GM18909 (cell line): ENCODE measurements around the gene MCUB.
A peak's percentile ranks its signal among the peaks of the same experiment; 100 is the strongest.
"Not testable (repeated sequence)": the region's sequence is repeated elsewhere in the genome, so short reads cannot be mapped to it uniquely, and the experiment has no call there.

Experiments used
- ATAC-seq: cut with Tn5 transposase; IDR thresholded peaks from one replicate; pipeline ENCODE4 v1.9.1; 2021; ENCODE audit warnings: mild to moderate bottlenecking; ENCODE audit not compliant: unreplicated experiment, poor library complexity

MCUB gene

DNA sequence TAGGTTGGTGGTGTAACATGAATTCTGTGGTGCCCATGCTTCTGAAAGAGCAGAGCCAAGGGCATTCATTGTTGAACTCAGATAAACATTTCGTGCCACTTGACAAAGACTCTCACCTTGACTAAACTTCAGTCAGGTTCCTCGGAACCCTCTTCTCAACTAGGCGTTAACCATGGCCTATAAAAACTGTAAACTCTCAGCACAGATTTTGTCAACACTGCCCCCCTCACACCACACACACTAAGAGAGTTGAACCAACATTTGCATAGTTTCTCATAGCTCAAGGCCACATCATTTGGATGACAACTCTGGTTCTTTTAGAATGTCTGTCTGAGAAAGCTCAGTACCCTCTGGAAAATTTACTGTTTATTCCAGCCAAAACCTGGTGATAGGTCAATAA lies 115.1 kb downstream of the MCUB start:
- no peak for ATAC-seq

DNA sequence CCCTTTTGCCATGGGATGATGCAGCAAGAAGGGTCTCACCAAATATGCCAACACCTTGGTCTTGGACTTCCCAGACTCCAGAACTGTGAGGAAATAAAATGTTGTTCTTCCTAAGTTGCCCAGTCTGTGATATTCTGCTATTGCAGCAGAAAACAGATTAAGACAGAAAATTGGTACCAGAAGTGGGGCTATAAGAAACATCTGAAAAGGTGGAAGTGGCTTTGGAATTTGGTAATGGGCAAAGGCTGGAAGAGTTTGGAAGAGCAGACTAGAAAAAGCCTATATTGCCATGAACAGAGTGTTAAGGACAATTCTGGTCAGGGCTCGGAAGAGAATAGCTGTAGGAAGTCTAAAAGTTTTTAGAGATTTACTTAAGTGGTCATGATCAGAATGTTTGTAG lies 115.8 kb downstream of the MCUB start:
- ATAC-seq: no peak

DNA sequence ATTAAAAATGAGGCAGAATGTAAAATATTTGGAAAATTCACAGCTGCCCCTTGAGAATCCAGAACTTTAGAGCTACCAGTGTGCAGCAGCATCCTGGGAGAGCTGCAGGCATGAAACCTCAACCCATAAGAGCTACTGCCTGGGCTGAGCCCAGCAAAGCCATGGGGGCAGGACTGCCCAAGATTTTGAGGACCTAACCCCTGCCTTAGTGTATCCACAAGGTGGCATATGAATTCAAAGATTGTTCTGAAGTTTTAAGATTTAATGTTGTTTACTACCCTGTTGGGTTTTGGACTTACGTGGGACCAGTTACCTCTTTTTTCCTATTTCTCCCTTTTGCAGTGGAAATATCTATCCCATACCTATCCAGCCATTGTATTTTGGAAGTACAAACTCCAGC lies 116.8 kb downstream of the MCUB start:
- no peak for ATAC-seq

- not testable (repeated sequence) for ATAC-seq
Measured at GRCh38 chr4:109678472-109678871, 118.4 kb downstream of the MCUB start.

- ATAC-seq: not testable (repeated sequence)
Measured at GRCh38 chr4:109678925-109679324, 118.9 kb downstream of the MCUB start.

GRCh38 chr4:109682875-109683274 lies 122.8 kb downstream of the MCUB start:
- no peak for ATAC-seq

DNA sequence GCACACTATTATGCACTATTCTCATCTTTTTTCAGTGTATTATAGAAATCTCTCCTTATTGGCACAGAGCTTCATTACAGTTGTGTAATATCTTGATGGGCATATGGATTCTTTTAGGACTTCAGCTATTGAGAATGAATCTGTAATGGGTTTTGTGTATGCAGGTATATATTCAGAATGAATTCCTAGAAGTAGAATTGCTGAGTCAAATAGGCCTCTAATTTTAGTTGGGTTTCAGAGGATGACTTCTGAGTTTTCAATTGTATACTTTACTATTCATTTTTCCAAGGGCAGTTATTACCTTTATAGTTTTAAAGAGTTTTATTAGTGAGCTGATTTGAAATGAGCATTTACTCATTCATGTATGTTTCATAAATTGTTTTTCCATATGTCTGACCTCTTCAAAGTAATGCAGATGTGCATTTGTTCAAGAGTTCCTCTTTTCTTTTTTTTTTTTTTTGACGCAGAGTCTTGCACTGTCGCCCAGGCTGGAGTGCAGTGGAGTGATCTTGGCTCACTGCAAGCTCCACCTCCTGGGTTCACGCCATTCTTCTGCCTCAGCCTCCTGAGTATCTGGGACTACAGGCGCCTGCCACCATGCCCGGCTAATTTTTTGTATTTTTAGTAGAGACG lies 123.7 kb downstream of the MCUB start:
- ATAC-seq: no peak

DNA sequence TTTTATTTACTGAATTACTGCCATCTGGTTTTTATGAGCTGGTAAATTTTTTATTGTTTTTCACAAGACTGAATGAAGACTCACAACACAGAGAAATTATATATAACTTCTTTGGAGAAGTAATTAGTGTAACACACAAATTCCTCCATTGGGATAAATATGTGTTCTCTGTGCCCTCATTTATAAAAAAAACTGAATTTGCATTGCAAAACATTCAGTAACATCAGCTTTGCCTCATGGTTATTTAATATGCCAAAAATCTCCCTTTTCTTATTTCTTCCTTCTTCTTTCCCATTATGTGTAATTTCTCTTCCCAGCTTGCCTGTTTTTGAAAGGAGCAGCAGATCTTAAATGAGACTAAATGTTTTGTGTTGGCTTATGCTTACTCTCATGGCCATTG lies 124.7 kb downstream of the MCUB start:
- no peak for ATAC-seq

GRCh38 chr4:109690690-109691410 lies 130.8 kb downstream of the MCUB start:
- ATAC-seq: peak; percentile 98

DNA sequence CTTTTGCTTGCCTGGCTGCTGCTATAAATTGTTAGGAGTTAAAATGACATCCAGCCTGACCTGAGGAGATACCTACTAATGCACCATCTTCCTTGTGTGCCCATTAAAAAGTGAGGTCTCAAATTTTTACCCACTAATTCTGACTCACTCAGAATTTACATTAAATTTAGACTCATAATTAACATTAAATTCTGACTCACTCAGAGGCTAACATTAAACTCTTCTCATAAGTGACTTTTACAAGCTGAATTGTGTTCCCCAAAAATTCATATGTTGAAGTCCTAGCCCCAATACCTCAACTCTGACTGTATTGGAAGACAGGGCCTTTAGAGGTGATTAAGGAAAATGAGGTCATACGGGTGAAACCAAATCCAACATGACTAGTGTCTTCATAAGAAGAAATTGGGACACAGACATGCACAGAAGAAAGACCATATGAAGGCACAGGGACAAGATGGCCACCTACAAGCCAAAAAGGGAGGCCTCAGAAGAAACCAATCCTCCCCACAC lies 131.4 kb downstream of the MCUB start:
- no peak for ATAC-seq

- ATAC-seq: no peak
Measured at GRCh38 chr4:109698656-109699055, 138.6 kb downstream of the MCUB start.

GRCh38 chr4:109699553-109700225 lies 139.6 kb downstream of the MCUB start:
- ATAC-seq: no peak

- no peak for ATAC-seq
Measured at GRCh38 chr4:109701566-109702410, 141.7 kb downstream of the MCUB start.

DNA sequence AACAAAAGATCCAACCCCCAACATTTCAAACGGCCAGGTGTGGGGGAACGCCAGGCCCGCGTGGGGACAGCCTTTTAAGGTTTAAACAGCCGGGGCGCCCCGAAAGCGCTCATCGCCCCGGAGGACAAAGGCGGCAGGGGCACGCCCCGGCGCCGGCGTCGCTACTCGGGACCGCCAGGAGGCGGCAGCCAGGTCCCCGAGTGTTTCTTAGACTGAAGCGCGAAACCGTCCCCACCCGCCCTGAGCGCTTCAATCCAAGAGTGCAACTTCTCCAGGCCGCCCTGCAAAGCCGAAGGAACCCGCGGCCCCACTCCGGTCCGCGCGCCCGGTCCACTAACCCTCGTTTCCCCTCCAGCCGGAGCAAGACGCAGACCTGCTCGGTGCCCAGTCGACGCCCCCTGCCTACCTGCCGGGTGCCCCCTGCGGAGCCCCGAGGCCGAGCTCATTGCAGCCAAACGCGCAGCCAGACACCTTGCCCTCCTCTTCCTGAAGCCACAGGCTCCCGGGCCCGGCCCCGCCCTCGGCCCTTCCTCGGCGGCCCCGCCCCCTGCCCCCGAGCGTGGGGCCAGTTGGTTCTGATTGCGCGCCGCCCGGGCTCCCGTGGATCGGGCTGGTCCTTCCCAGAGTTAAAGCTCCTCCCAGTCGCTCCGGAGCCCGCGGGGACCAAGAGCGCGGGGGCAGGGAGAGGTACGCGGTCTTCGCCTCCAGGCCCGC lies 143.1 kb downstream of the MCUB start, which contains the start of gene CASP6:
Gene CASP6 (minus strand): TSS at position 496 of the 714 bp plus-strand sequence. CDS start 50 bp downstream, at position 446.
- peak; percentile 81 for ATAC-seq

DNA sequence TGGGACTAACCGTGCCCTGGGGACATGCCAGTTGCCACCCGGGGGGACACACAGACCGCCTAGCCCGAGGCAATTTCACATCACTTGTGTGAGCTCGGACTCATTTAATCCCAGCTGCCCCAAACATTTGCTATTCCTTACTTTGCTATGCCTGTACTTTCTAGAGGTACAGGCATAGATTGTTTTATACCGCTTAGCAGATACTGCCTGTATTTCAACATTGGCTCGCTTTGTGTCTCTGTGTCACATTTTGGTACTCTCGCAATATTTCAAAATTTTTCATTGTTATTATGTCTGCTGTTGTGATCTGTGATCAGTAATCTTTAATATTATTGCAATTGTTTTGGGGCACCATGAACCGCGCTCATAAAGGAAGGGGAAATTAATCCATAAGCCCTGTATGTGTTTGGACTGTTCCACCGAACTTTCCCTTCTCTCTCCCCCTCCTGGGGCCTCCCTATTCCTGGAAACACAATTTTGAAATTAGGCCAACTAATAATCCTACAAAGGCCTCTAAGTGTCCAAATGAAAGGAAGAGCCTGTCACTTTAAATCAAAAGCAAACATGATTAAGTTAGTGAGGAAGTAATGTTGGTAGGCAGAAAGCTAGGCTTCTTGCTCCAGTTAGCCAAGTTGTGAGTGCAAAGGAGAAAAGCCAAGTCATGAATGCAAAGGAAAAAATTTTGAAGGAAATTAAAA lies 143.8 kb downstream of the MCUB start:
- no peak for ATAC-seq

DNA sequence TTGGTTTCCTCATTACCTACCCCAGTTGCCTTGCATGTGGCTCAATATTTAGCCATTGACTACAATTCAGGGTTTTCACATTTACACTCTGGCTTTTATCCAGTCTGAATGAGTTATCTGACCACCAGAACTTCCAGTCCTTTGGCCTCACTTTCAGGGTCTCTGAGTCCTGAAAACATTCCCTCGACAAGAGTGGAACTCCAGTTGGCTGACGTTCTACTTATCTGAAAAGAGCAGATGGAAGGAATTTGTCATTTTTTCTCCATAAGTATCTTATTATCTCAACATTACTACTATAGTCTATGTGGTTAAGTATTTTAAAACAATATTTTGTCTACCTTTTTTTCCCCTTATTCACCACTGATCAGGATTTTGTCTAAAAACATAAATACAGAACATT lies 148.4 kb downstream of the MCUB start:
- no peak for ATAC-seq

- ATAC-seq: peak; percentile 97
Measured at GRCh38 chr4:109708990-109709389, 148.9 kb downstream of the MCUB start.

- ATAC-seq: no peak
Measured at GRCh38 chr4:109713500-109713899, 153.5 kb downstream of the MCUB start.

DNA sequence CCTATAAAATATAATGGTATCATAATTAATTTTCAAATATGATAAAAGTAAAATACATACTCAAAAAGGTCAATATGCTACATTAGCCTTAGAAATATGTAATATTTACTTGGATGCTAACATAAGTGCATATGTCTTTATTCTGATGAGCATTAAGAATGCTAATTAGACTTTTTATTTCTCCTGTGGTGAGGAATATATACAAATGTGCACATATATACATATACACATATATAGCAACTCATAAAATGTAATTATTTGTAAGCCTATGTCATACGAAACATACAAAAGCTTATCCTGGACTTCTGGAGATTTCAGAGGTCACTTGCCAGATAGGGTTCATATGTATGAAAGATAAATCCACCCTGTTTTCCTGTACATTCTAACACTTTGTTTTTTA lies 158.7 kb downstream of the MCUB start:
- ATAC-seq: no peak
